GM19025 (cell line): Measurements from ENCODE around the gene CDK5RAP3.
"Not testable (repeated sequence)": the region's sequence is repeated elsewhere in the genome, so short reads cannot be mapped to it uniquely, and the experiment has no call there.

ENCODE experiments used
- ATAC-seq: cut with Tn5 transposase; IDR thresholded peaks from one replicate; pipeline ENCODE4 v1.9.1; 2021; ENCODE audit warnings: mild to moderate bottlenecking, low read depth, moderate library complexity; ENCODE audit not compliant: unreplicated experiment

CDK5RAP3 gene

GRCh38 chr17:47970725-47971499 lies at the start of gene CDK5RAP3:
Gene CDK5RAP3 (plus strand): TSS chr17:47971113. CDS start chr17:47971147, 34 bp downstream.
- ATAC-seq: peak; percentile 98

GRCh38 chr17:47924785-47925677 lies 45.9 kb upstream of the CDK5RAP3 start:
- ATAC-seq: no peak

- no peak for ATAC-seq
Observed at GRCh38 chr17:47925678-47925988, 45.3 kb upstream of the CDK5RAP3 start.

- ATAC-seq: no peak
Observed at GRCh38 chr17:47927821-47928400, 43.0 kb upstream of the CDK5RAP3 start.

- ATAC-seq: no peak
Observed at GRCh38 chr17:47928415-47928814, 42.5 kb upstream of the CDK5RAP3 start.

GRCh38 chr17:47929218-47930000 lies 41.5 kb upstream of the CDK5RAP3 start:
- ATAC-seq: no peak

- ATAC-seq: no peak
Observed at GRCh38 chr17:47931848-47932247, 39.1 kb upstream of the CDK5RAP3 start.

GRCh38 chr17:47934856-47935255 lies 36.1 kb upstream of the CDK5RAP3 start:
- no peak for ATAC-seq

GRCh38 chr17:47935468-47935867 lies 35.4 kb upstream of the CDK5RAP3 start:
- ATAC-seq: not testable (repeated sequence)

- no peak for ATAC-seq
Observed at GRCh38 chr17:47935961-47936360, 35.0 kb upstream of the CDK5RAP3 start.

GRCh38 chr17:47937941-47938340 lies 33.0 kb upstream of the CDK5RAP3 start:
- no peak for ATAC-seq

- peak; percentile 93 for ATAC-seq
Observed at GRCh38 chr17:47941246-47942095, 29.4 kb upstream of the CDK5RAP3 start, which contains the start of gene PNPO. Gene PNPO (plus strand): TSS chr17:47941571. CDS start chr17:47941676, 105 bp downstream.

GRCh38 chr17:47942096-47942510 lies 28.8 kb upstream of the CDK5RAP3 start:
- no peak for ATAC-seq

GRCh38 chr17:47942568-47942967 lies 28.3 kb upstream of the CDK5RAP3 start:
- no peak for ATAC-seq

- ATAC-seq: no peak
Observed at GRCh38 chr17:47945080-47945479, 25.8 kb upstream of the CDK5RAP3 start.

GRCh38 chr17:47945529-47946508 lies 25.1 kb upstream of the CDK5RAP3 start:
- ATAC-seq: no peak

GRCh38 chr17:47946516-47946915 lies 24.4 kb upstream of the CDK5RAP3 start:
- no peak for ATAC-seq

- peak; percentile 41 for ATAC-seq
Observed at GRCh38 chr17:47946929-47947397, 23.9 kb upstream of the CDK5RAP3 start.
